Smooth muscle cell (in vitro differentiated cells): ENCODE measurements around the gene PNMA8A. TPM values are rescaled to one million over a fixed set of nuclear protein-coding genes. Genes with fewer than 3 reads are reported as not detected.

ENCODE experiments used
- DNase-seq: peaks from one replicate; lab custom pipeline; 2025; ENCODE audit not compliant: unreplicated experiment; lab: John Stamatoyannopoulos, UW
- H2AFZ ChIP-seq: fragments of 200-600 bp; sonication (generic); 2 replicates; pipeline ENCODE4 v1.6.0; 2016; ENCODE audit warnings: antibody characterized with exemption, low read depth, mild to moderate bottlenecking
- H3F3A ChIP-seq: fragments of 200-600 bp; sonication (generic); 2 replicates; pipeline ENCODE4 v1.6.0; 2017; ENCODE audit warnings: antibody characterized with exemption, low read depth
- H3K27ac ChIP-seq: fragments of 200-600 bp; sonication (generic); 2 replicates; pipeline ENCODE4 v1.5.1; 2016; ENCODE audit warnings: low read depth, mild to moderate bottlenecking
- H3K27me3 ChIP-seq: fragments of 200-600 bp; sonication (generic); 2 replicates; pipeline ENCODE4 v1.6.1; 2016; ENCODE audit warnings: low read depth, mild to moderate bottlenecking
- H3K36me3 ChIP-seq: fragments of 200-600 bp; sonication (generic); 2 replicates; pipeline ENCODE4 v1.5.1; 2016; ENCODE audit warnings: low read depth
- H3K4me1 ChIP-seq: fragments of 200-600 bp; sonication (generic); 2 replicates; pipeline ENCODE4 v1.5.1; 2016; ENCODE audit warnings: low read depth
- H3K4me2 ChIP-seq: fragments of 200-600 bp; sonication (generic); 2 replicates; pipeline ENCODE4 v1.6.0; 2016; ENCODE audit warnings: mild to moderate bottlenecking
- H3K4me3 ChIP-seq: fragments of 200-600 bp; sonication (generic); 2 replicates; pipeline ENCODE4 v1.5.1; 2016; ENCODE audit warnings: mild to moderate bottlenecking
- H3K79me2 ChIP-seq: fragments of 200-600 bp; sonication (generic); 2 replicates; pipeline ENCODE4 v1.6.0; 2016; ENCODE audit warnings: low read depth, mild to moderate bottlenecking
- H3K9ac ChIP-seq: fragments of 200-600 bp; sonication (generic); 2 replicates; pipeline ENCODE4 v1.6.0; 2016; ENCODE audit warnings: low read depth
- H3K9me3 ChIP-seq: fragments of 200-600 bp; sonication (generic); replicated peaks from 2 replicates; pipeline ENCODE4 v1.5.1; 2016; ENCODE audit warnings: low read depth
- H4K20me1 ChIP-seq: fragments of 200-600 bp; sonication (generic); 2 replicates; pipeline ENCODE4 v1.6.0; 2016; ENCODE audit warnings: low read depth
- CTCF ChIP-seq: fragments of 200-600 bp; sonication (generic); IDR thresholded peaks from 2 replicates; pipeline ENCODE4 v1.5.1; 2017; ENCODE audit warnings: borderline replicate concordance, mild to moderate bottlenecking, antibody characterized with exemption; ENCODE audit not compliant: insufficient read depth, poor library complexity, severe bottlenecking
- WGBS: methylation state at CpG from one replicate; pipeline ENCODE4 v1.1.7; 2016; ENCODE audit warnings: low lambda C conversion rate; 5-methylcytosine and 5-hydroxymethylcytosine counted together
- polyA plus RNA-seq: library from polyadenylated mRNA; unstranded; fragments of >200 nt; fragmentation: Nextera tagmentation; extraction: Ambion mirVana; gene quantifications from 2 replicates; pipeline ENCODE4 v1.2.1, GENCODE V29; 2016
- total RNA-seq: library from RNA; depleted of rRNA; stranded (reverse); fragments of >200 nt; gene quantifications from 2 replicates; pipeline ENCODE4 v1.2.3, GENCODE V29; 2014

PNMA8A gene
- total and polyA plus RNA-seq, 2 experiments from 2014 or later: 3.6 to 16.4 TPM

- H3K9me3 ChIP-seq: no peaks in the 10 kb centered on the region
- no peaks in the 10 kb centered on the region for H3F3A ChIP-seq
- no peaks in the 10 kb centered on the region for H3K36me3 ChIP-seq
- H3K4me1 ChIP-seq: no peaks in the 10 kb centered on the region
- no peak overlapping the region for H3K4me3 ChIP-seq
- no peak overlapping the region for H3K4me2 ChIP-seq
- 72% methylated on average over 3 of the region's 3 CpGs for WGBS
- no peaks in the 10 kb centered on the region for H3K27me3 ChIP-seq
- no peak overlapping the region for H2AFZ ChIP-seq
- no peak overlapping the region for H3K9ac ChIP-seq
- no peaks in the 10 kb centered on the region for H3K79me2 ChIP-seq
- TF ChIP-seq CTCF: no peak
- no peaks in the 10 kb centered on the region for H4K20me1 ChIP-seq
- DNase-seq: no peak
- no peak overlapping the region for H3K27ac ChIP-seq
Measured at GRCh38 chr19:46454244-46454643, 17.1 kb downstream of the PNMA8A start.

GRCh38 chr19:46453661-46454060 is 17.7 kb downstream of the PNMA8A start:
- no peaks in the 10 kb centered on the region for H4K20me1 ChIP-seq
- H3K27me3 ChIP-seq: no peaks in the 10 kb centered on the region
- no peaks in the 10 kb centered on the region for H3K9me3 ChIP-seq
- no peaks in the 10 kb centered on the region for H3K4me1 ChIP-seq
- H3K4me3 ChIP-seq: no peak overlapping the region
- H3F3A ChIP-seq: no peaks in the 10 kb centered on the region
- H3K4me2 ChIP-seq: no peak overlapping the region
- no peak for DNase-seq
- no peak for TF ChIP-seq CTCF
- no peak overlapping the region for H3K9ac ChIP-seq
- no peak overlapping the region for H2AFZ ChIP-seq
- H3K79me2 ChIP-seq: no peaks in the 10 kb centered on the region
- H3K36me3 ChIP-seq: no peaks in the 10 kb centered on the region
- 83% methylated on average over 6 of the region's 6 CpGs for WGBS
- H3K27ac ChIP-seq: no peak overlapping the region

- no peaks in the 10 kb centered on the region for H3K36me3 ChIP-seq
- H2AFZ ChIP-seq: no peak overlapping the region
- no peaks in the 10 kb centered on the region for H4K20me1 ChIP-seq
- no peaks in the 10 kb centered on the region for H3K4me1 ChIP-seq
- DNase-seq: no peak
- H3K4me3 ChIP-seq: no peak overlapping the region
- no peak overlapping the region for H3K9ac ChIP-seq
- no peaks in the 10 kb centered on the region for H3K27me3 ChIP-seq
- no peak for TF ChIP-seq CTCF
- no peaks in the 10 kb centered on the region for H3K79me2 ChIP-seq
- no peak overlapping the region for H3K4me2 ChIP-seq
- no peak overlapping the region for H3K27ac ChIP-seq
- WGBS: 66% methylated on average over 4 of the region's 4 CpGs
- no peaks in the 10 kb centered on the region for H3F3A ChIP-seq
- H3K9me3 ChIP-seq: no peaks in the 10 kb centered on the region
Measured at GRCh38 chr19:46452186-46452585, 19.2 kb downstream of the PNMA8A start.

GRCh38 chr19:46451352-46451751 is 20.0 kb downstream of the PNMA8A start:
- H3K27ac ChIP-seq: no peak overlapping the region
- no peaks in the 10 kb centered on the region for H3F3A ChIP-seq
- H3K4me1 ChIP-seq: no peaks in the 10 kb centered on the region
- DNase-seq: no peak
- no peaks in the 10 kb centered on the region for H3K79me2 ChIP-seq
- no peak overlapping the region for H3K9ac ChIP-seq
- H3K27me3 ChIP-seq: no peaks in the 10 kb centered on the region
- no peak overlapping the region for H2AFZ ChIP-seq
- no peaks in the 10 kb centered on the region for H3K36me3 ChIP-seq
- no peaks in the 10 kb centered on the region for H4K20me1 ChIP-seq
- H3K9me3 ChIP-seq: no peaks in the 10 kb centered on the region
- no peak overlapping the region for H3K4me2 ChIP-seq
- no peak overlapping the region for H3K4me3 ChIP-seq
- WGBS: 89% methylated on average over 6 of the region's 6 CpGs
- no peak for TF ChIP-seq CTCF
